Erythroblast (primary cell): ENCODE data around the gene MAP2.

ENCODE experiments used
- GATA1 ChIP-seq: IDR thresholded peaks from 2 replicates; pipeline ENCODE4 v1.6.1; 2011; ENCODE audit warnings: low read depth, mild to moderate bottlenecking, control low read depth, low read length, moderate library complexity
- POLR2A ChIP-seq: IDR thresholded peaks from 2 replicates; pipeline ENCODE4 v1.6.1; 2011; ENCODE audit warnings: mild to moderate bottlenecking, low read length

DNA sequence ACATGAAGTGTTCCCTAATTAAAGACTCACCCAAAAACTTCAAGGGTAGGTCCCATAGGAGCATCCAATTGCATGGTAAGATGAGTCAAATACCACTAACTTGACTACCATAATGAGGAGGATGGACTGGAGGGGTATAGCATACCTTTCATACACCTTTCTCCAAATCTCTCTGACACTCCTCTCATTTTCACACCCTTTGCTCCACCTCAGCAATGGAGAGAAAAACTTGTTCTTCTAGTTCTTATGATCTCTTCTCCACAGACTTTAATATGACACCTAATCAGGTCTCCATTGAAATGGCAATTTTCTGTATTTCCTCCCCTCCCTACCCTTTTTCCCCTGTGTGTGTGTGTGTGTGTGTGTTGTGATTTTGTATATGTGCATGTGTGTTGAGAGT lies 41.1 kb upstream of the MAP2 start:
- no peak for TF ChIP-seq POLR2A
- TF ChIP-seq GATA1: no peak
